Measurements from ENCODE around the gene DPM2.

DPM2 gene

DNA sequence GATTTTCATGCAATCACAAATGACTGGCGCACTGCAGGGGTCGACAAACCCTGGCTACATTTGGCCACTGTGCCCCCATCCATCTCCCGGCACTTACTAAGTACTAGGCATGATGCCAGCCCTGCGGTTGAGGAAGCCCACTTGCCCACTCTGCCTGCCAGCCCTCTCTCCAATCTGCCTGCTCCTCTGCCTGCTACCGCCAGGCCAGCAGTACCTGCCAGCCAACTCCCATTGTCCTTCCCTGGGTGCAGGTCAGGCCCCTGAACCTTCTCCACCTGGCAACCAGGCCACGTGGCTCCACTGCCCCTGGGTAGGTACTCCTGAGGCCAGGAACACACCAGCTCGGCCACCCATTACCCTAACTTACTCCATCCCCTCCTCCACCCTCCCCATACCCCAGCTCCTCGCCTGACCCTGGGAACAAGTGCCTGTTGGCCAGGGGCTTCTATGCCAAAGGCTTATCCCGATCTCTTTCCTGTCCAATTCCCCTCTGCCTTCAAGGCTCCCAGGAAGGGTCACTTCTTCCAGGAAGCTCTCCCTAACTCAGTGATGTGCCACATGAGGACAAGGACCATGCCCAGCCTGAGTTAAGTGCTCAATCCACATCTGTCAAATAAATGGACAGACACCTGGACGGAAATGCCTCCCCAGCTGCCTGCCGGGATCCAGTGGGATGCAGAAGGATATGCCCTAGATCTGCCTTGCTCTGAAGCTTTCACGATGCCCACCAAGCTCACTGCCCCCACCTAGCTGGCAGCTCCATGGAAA is 36.5 kb upstream of the DPM2 start:
- ChIA-PET CTCF (interaction anchor here (0.6 to 3.7 kb wide), 5 partner anchors 13 to 187 kb away, joined by 3 to 18 read pairs (median 3); no protein-coding TSS in a partner anchor), POLR2A (no interaction called here)
- TF ChIP-seq, protein P1, sequence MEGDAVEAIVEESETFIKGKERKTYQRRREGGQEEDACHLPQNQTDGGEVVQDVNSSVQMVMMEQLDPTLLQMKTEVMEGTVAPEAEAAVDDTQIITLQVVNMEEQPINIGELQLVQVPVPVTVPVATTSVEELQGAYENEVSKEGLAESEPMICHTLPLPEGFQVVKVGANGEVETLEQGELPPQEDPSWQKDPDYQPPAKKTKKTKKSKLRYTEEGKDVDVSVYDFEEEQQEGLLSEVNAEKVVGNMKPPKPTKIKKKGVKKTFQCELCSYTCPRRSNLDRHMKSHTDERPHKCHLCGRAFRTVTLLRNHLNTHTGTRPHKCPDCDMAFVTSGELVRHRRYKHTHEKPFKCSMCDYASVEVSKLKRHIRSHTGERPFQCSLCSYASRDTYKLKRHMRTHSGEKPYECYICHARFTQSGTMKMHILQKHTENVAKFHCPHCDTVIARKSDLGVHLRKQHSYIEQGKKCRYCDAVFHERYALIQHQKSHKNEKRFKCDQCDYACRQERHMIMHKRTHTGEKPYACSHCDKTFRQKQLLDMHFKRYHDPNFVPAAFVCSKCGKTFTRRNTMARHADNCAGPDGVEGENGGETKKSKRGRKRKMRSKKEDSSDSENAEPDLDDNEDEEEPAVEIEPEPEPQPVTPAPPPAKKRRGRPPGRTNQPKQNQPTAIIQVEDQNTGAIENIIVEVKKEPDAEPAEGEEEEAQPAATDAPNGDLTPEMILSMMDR (IDR thresholded peaks at IDR 0.05; ENCODE audit: insufficient read depth, low read length, missing control alignments), result no peak
- no peak for DNase-seq (ENCODE audit: low read depth, low spot score)
- H3K4me3 ChIP-seq (ENCODE audit: low read depth, low read length), result no peak overlapping the region; the same call in 1 of the 2 replicates

DNA sequence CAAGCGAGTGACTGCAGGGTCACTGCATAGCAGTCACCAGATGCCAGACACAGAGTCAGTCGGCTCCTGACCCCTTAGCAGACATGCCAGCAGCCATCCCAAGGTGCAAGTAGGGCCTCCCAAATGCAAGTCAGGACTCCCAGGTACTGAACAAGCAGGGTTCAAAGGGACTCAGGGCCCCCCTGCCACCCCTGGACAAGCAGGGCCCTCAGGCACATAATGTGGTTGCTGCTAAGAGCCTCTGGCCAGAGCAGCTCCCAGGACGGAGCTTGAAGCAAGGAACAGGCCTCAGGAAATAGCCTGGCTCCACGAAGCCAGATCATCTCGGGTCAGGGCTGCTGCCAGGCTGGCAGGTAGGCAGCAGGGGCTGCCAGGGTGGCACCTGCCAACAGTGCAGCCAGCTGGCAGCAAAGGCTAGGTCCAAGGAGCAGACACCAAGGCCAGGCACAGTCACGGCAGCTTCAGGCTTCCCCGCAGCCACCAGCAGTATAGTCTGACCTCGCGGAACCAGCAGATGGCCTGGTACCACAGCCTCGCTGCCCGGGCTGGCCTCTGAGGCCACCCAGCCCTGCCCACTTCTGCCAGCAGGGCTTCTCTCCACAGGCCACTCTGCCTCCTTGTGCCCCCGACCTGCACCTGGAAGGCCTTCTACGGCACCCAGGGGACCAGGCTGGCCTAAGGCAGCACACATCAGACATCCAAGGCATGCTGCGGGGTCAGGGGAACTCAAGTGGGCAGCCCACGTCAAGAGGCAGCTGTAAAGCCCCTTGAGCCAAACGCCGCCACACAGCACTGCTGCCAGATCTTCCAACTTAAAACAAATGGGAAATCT is 35.7 kb upstream of the DPM2 start:
- CTCF ChIA-PET, result interaction anchor here (0.6 to 3.7 kb wide), 3 partner anchors 30 to 144 kb away, joined by 3 to 18 read pairs (median 4); no protein-coding TSS in a partner anchor
- no peak overlapping the region for H3K4me3 ChIP-seq (ENCODE audit: low read depth, low read length)
- DNase-seq (ENCODE audit: low read depth, low spot score), result no peak
- POLR2A ChIA-PET, result interaction anchor here (0.7 kb wide), 1 partner anchor 94 kb away, joined by 3 read pairs; the partner anchor contains the start of gene NAIF1
- TF ChIP-seq, protein P1 (IDR thresholded peaks at IDR 0.05; ENCODE audit: insufficient read depth, low read length, missing control alignments), result no peak

DNA sequence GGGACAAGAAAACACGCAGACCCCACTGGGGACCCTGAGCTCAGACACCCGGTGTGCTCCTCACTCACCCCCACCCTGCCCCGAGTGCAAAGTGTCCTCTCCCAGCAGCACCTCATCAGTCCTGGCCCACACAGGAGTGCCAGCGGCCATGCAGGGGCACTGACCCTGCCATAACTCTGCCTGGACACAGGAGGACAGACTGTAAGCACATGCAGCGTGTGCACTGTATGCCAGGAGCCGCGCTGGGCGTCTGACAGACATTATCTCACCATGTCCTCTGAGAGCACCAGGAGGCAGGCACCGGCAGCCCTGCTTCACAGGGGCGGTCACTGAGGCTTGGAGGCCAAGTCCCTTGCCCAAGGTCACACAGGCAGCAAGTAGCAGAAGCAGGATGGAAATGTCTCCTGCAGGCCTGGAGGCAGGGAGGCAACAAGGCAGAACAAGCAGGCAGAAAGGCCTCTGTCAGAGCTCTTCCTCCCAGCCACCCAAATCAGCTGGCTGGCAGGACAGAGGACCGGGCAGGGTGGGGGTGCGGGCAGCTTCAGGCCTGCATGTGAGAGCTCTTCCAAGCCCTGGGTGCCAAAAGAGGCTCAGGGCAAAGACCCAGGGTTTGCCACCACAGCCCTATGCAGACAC is 34.7 kb upstream of the DPM2 start:
- CTCF ChIA-PET, result interaction anchor here (1.1 to 1.6 kb wide), 2 partner anchors 30 to 145 kb away, joined by 6 to 7 read pairs; no protein-coding TSS in a partner anchor
- TF ChIP-seq, protein P1 (IDR thresholded peaks at IDR 0.05; ENCODE audit: insufficient read depth, low read length, missing control alignments), result no peak
- no peak overlapping the region for H3K4me3 ChIP-seq (ENCODE audit: low read depth, low read length)
- POLR2A ChIA-PET, result no interaction called here
- DNase-seq (ENCODE audit: low read depth, low spot score), result no peak

DNA sequence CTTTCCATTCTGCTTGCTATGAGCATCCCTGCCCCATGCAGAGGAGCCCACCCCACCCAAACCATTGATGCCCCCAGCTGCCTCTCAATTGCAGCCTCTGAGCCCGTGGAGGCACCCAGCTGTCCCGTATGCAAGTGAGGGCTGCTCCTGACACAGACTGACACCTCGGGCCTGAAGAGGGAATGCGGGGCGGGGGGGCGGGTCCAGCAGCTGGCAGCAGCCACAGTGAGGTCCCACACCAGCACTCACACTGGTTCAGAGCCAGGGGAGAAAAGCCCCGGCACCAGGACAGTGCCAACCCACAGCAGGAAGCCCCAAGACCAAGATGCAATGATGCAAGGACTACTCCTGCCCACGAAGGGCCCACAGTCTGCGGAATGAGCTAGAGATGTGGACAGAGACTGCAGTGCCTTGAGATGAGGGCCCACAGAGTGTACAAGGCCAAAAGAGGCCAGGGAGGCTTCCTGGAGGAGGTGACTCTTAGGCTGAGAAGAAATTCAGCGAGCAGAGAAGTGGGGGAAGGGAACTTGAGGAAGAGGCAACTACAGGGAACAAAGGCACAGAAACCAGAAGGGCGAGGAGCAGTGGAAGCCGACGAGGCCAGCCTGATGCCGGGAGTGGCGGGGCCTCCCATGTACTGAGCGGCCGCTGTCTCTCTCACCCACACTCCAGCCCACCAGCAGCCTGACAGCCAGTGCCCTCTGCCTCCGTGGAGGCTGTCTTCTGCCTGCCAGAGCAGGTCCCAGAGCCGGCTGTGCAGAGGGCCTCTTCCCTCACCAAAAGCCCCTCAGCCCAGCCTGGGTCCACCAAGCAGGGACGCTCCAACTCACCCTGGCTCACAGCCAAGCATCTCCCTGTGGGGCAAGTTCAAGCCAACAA is 33.9 kb upstream of the DPM2 start:
- no peak overlapping the region for H3K4me3 ChIP-seq (ENCODE audit: low read depth, low read length)
- ChIA-PET CTCF (interaction anchor here (1.1 to 1.6 kb wide), 2 partner anchors 29 to 146 kb away, joined by 6 to 7 read pairs; no protein-coding TSS in a partner anchor), POLR2A (interaction anchor here (1.0 kb wide), 1 partner anchor 9 kb away, joined by 3 read pairs; the partner anchor contains the start of gene EEIG1)
- no peak for DNase-seq (ENCODE audit: low read depth, low spot score)
- TF ChIP-seq, protein P1 (IDR thresholded peaks at IDR 0.05; ENCODE audit: insufficient read depth, low read length, missing control alignments), result no peak

DNA sequence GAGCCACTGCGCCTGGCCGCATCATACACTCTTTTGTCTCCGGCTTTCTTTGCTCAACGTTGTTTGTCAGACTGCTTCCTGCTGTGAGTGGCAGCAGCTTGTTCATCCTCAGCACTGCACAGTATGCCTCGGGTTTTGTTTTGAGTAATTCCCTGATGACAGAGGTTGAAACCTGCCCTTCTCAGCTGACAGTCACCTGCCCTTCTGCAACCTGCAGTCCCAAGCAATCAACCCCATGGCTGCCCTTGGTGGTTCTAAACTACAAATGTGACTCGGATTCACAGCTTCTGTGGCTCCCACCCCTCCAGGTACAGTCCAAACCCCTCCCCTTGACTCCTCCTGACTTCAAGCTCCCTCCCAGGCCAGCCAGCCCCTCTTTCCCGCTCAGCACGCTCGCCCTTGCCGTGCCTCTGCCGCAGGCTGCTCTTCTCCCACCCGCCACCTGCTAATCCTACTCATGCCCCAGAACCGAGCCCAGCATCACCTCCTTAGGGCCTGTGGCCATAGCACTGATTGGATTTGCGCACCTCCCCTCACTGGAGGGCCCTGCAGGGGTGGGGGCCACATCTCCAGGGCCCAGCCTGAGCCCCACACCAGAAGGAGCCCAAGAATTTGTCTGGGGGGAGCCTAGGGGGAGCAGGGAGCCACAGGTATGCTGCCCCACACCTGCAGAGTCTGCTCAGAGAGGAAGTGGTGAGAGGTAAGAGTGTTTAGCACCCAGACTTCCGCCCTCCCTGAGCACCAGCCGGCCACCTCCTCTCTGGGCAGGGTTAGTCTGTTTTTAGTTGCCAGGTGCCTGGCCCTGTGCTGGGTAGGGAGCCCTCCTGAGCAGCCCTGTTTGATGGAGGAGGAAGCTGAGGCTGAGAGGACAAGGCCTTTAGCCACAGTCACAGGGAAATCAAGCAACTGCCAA is 33.0 kb upstream of the DPM2 start:
- no peak for DNase-seq (ENCODE audit: low read depth, low spot score)

More for the DNA sequence above, 33.0 kb upstream of the DPM2 start:
- POLR2A ChIA-PET, result interaction anchor here (1.0 kb wide), 1 partner anchor 10 kb away, joined by 3 read pairs; the partner anchor contains the start of gene EEIG1
- CTCF ChIA-PET, result interaction anchor here (1.6 to 1.7 kb wide), 2 partner anchors 28 kb away, joined by 5 to 6 read pairs; no protein-coding TSS in a partner anchor
- TF ChIP-seq, protein P1 (IDR thresholded peaks at IDR 0.05; ENCODE audit: insufficient read depth, low read length, missing control alignments), result no peak
- no peak overlapping the region for H3K4me3 ChIP-seq (ENCODE audit: low read depth, low read length)
